Esophagus (tissue), 2 donors: Measurements from ENCODE around the gene PDE4B. TPM values are rescaled to one million over a fixed set of nuclear protein-coding genes. Genes with fewer than 3 reads are reported as not detected.

Source experiments
- H3K27ac ChIP-seq, 2 donors: one replicate each; pipeline ENCODE4 v1.5.1; 2013; ENCODE audit warnings: low read depth in 2 of 2, mild to moderate bottlenecking in 2 of 2, inconsistent platforms in 1 of 2, low read length in 1 of 2, moderate library complexity in 1 of 2
- H3K27me3 ChIP-seq, 2 donors: one replicate each; pipeline ENCODE4 v1.6.1; 2013; ENCODE audit warnings: low read length in 2 of 2, control low read depth in 1 of 2, mild to moderate bottlenecking in 1 of 2; ENCODE audit not compliant: insufficient read depth in 2 of 2, control insufficient read depth in 1 of 2
- H3K36me3 ChIP-seq, 2 donors: one replicate each; pipeline ENCODE4 v1.6.1; 2013; ENCODE audit warnings: low read length in 1 of 2; ENCODE audit not compliant: control insufficient read depth in 2 of 2, insufficient read depth in 2 of 2
- H3K4me1 ChIP-seq, 2 donors: one replicate each; pipeline ENCODE4 v1.6.1; 2013; ENCODE audit warnings: low read length in 1 of 2; ENCODE audit not compliant: control insufficient read depth in 2 of 2, insufficient read depth in 2 of 2
- H3K4me3 ChIP-seq, 2 donors: one replicate each; pipeline ENCODE4 v1.5.1; 2013; ENCODE audit warnings: low read length in 2 of 2, mild to moderate bottlenecking in 2 of 2, low read depth in 1 of 2, moderate library complexity in 1 of 2
- H3K9me3 ChIP-seq, 2 donors: one replicate each; pipeline ENCODE4 v1.6.1; 2013; ENCODE audit warnings: mild to moderate bottlenecking in 2 of 2, low read depth in 1 of 2, low read length in 1 of 2, moderate library complexity in 1 of 2; ENCODE audit not compliant: control insufficient read depth in 2 of 2, insufficient read depth in 1 of 2
- WGBS, 2 donors: extraction: QIAGEN DNeasy Blood & Tissue Kit; methylation state at CpG; one replicate each; pipeline ENCODE4 v1.1.7; 2013; 5-methylcytosine and 5-hydroxymethylcytosine counted together
- polyA plus RNA-seq, 2 donors: library from polyadenylated mRNA; stranded (reverse); fragments of 200-250 nt; gene quantifications; one replicate each; pipeline ENCODE4 v1.2.3, GENCODE V29; 2013
- donor health status: healthy with polysubstance abuse.
- donor health status: Bipolar disorder and iron deficiency.

PDE4B gene
- polyA plus RNA-seq, 2 donors = 0.51 to 1.4 TPM

GRCh38 chr1:66346873-66347272 lies 554.2 kb downstream of the PDE4B start:
- Histone ChIP-seq H3K4me3 (no peak overlapping the region), H3K27me3 (no peaks in the 10 kb centered on the region), H3K4me1 (no peaks in the 10 kb centered on the region), H3K27ac (no peak overlapping the region), H3K9me3 (no peaks in the 10 kb centered on the region), H3K36me3 (no peaks in the 10 kb centered on the region)
- WGBS, 2 donors = 83 to 93% methylated on average over 3 of the region's 3 CpGs

- H3K4me3 ChIP-seq = no peak overlapping the region
- WGBS, 2 donors = 60 to 67% methylated on average over 1 of the region's 1 CpG
- H3K27ac ChIP-seq = no peak overlapping the region
- no peaks in the 10 kb centered on the region for H3K27me3 ChIP-seq
- H3K36me3 ChIP-seq = no peaks in the 10 kb centered on the region
- no peaks in the 10 kb centered on the region for H3K9me3 ChIP-seq
- no peaks in the 10 kb centered on the region for H3K4me1 ChIP-seq
Observed at GRCh38 chr1:66348776-66349175, 556.1 kb downstream of the PDE4B start.

GRCh38 chr1:66349242-66349641 lies 556.5 kb downstream of the PDE4B start:
- Histone ChIP-seq H3K27me3 (no peaks in the 10 kb centered on the region), H3K36me3 (no peaks in the 10 kb centered on the region), H3K9me3 (no peaks in the 10 kb centered on the region), H3K4me3 (no peak overlapping the region), H3K27ac (no peak overlapping the region), H3K4me1 (no peaks in the 10 kb centered on the region)
- WGBS, 2 donors = 26 to 46% methylated on average over 3 of the region's 3 CpGs

- H3K27ac ChIP-seq = peak overlapping the region in 1 of 2 donors; percentile 40
- H3K36me3 ChIP-seq = no peaks in the 10 kb centered on the region
- no peaks in the 10 kb centered on the region for H3K9me3 ChIP-seq
- WGBS, 2 donors = 37 to 46% methylated on average over 6 of the region's 6 CpGs
- H3K27me3 ChIP-seq = no peaks in the 10 kb centered on the region
- no peak overlapping the region for H3K4me3 ChIP-seq
- no peaks in the 10 kb centered on the region for H3K4me1 ChIP-seq
Observed at GRCh38 chr1:66350001-66350547, 557.4 kb downstream of the PDE4B start.

GRCh38 chr1:66351478-66351877 lies 558.8 kb downstream of the PDE4B start:
- Histone ChIP-seq H3K4me1 (no peaks in the 10 kb centered on the region), H3K27me3 (no peaks in the 10 kb centered on the region), H3K36me3 (no peaks in the 10 kb centered on the region), H3K27ac (peak overlapping the region in 1 of 2 donors; percentile 22), H3K9me3 (no peaks in the 10 kb centered on the region), H3K4me3 (no peak overlapping the region)

GRCh38 chr1:66351913-66352312 lies 559.2 kb downstream of the PDE4B start:
- Histone ChIP-seq H3K4me1 (no peaks in the 10 kb centered on the region), H3K9me3 (no peaks in the 10 kb centered on the region), H3K27me3 (no peaks in the 10 kb centered on the region), H3K27ac (peak overlapping the region in 1 of 2 donors; percentile 22), H3K36me3 (no peaks in the 10 kb centered on the region), H3K4me3 (no peak overlapping the region)
- 77 to 86% methylated on average over 3 of the region's 3 CpGs for WGBS, 2 donors

GRCh38 chr1:66352792-66353191 lies 560.1 kb downstream of the PDE4B start:
- H3K4me1 ChIP-seq = no peaks in the 10 kb centered on the region
- no peak overlapping the region for H3K27ac ChIP-seq
- WGBS, 2 donors = 53 to 56% methylated on average over 2 of the region's 2 CpGs

GRCh38 chr1:66353257-66353656 lies 560.6 kb downstream of the PDE4B start:
- Histone ChIP-seq H3K27ac (peak overlapping the region in 1 of 2 donors; percentile 49), H3K4me1 (no peaks in the 10 kb centered on the region), H3K4me3 (no peak overlapping the region), H3K27me3 (no peaks in the 10 kb centered on the region), H3K9me3 (no peaks in the 10 kb centered on the region), H3K36me3 (no peaks in the 10 kb centered on the region)
- 44 to 48% methylated on average over 5 of the region's 5 CpGs for WGBS, 2 donors

More at GRCh38 chr1:66352792-66353191, 560.1 kb downstream of the PDE4B start:
- Histone ChIP-seq H3K27me3 (no peaks in the 10 kb centered on the region), H3K9me3 (no peaks in the 10 kb centered on the region), H3K36me3 (no peaks in the 10 kb centered on the region), H3K4me3 (no peak overlapping the region)

GRCh38 chr1:66354311-66355201 lies 561.9 kb downstream of the PDE4B start:
- H3K4me3 ChIP-seq = no peak overlapping the region
- H3K27me3 ChIP-seq = no peaks in the 10 kb centered on the region
- WGBS, 2 donors = 43 to 48% methylated on average over 5 of the region's 5 CpGs
- H3K36me3 ChIP-seq = no peaks in the 10 kb centered on the region
- H3K27ac ChIP-seq = peak overlapping the region in 1 of 2 donors; percentile 31
- H3K4me1 ChIP-seq = no peaks in the 10 kb centered on the region
- no peaks in the 10 kb centered on the region for H3K9me3 ChIP-seq

GRCh38 chr1:66355756-66356155 lies 563.1 kb downstream of the PDE4B start:
- H3K27ac ChIP-seq = no peak overlapping the region
- WGBS, 2 donors = 83% methylated on average over 1 of the region's 1 CpG
- no peaks in the 10 kb centered on the region for H3K9me3 ChIP-seq
- H3K36me3 ChIP-seq = no peaks in the 10 kb centered on the region
- no peaks in the 10 kb centered on the region for H3K27me3 ChIP-seq
- no peaks in the 10 kb centered on the region for H3K4me1 ChIP-seq
- H3K4me3 ChIP-seq = no peak overlapping the region
